ENCODE measurements around the gene ACOXL. TPM values are rescaled to one million over a fixed set of nuclear protein-coding genes. Genes with fewer than 3 reads are reported as not detected.

ACOXL gene
- total and polyA plus RNA-seq, 5 donors from 2014 or later, result 0.17 TPM; not detected in 4

DNA sequence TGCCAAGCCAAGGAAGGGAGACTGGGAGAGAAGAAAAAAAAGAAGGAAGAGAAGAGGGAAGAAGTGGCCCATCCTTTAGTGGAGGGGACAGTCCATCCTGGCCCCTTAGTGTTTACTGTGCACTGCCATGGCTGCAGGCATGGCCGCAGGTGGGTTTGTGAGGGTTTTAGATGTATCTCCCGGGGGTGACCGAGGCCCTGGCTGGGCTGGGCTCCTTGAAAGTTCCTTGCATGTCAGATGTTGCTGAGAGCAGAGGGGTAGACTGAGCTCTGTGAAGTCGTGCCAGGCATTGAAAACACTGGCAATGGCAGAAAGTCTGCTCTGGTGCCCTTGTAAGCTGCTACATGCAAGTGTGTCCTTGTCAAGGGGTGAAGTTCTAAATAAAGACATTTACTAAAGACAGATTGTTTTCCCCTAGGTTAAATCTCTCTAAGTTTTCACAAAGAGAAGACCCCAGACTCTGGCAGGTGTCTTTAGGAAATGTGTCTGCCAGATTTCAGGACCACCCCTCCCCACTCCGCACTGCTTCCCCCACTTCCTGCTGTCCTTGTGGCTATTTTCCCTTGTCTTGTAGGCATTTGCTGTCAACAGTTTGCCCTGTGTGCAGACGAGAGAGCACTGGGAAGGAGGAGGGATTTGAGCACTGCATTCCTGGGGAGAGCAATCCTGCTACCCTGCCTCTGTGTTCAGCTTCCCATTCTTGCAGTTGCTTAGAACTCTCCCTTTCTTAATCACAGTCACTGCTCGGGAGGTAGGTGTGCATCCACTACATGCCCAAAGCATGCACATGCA is 68.4 kb downstream of the ACOXL start:
- H3K4me3 ChIP-seq (ENCODE audit: low read depth, low read length), result no peak overlapping the region
- no peak for ATAC-seq (ENCODE audit: low read depth in 2 of 2)
- peaks cover 29% of the 10 kb centered on the region for H3K27me3 Mint-ChIP-seq
- H3K4me1 Mint-ChIP-seq, result peaks cover 0 to 7% (median 0%) of the 10 kb centered on the region in 4 donors
- no peak overlapping the region for H3K4me3 Mint-ChIP-seq
- peaks cover 5% of the 10 kb centered on the region for H3K4me1 ChIP-seq (ENCODE audit: control insufficient read depth, insufficient read depth, low read length, poor library complexity, severe bottlenecking)
- peaks cover 0 to 6% (median 5%) of the 10 kb centered on the region in 7 donors for H3K9me3 Mint-ChIP-seq
- no peaks in the 10 kb centered on the region for H3K27me3 ChIP-seq (ENCODE audit: control insufficient read depth, insufficient read depth, low read length)
- no peaks in the 10 kb centered on the region for H3K36me3 ChIP-seq (ENCODE audit: control insufficient read depth, insufficient read depth, low read length)
- no peaks in the 10 kb centered on the region for H3K9me3 ChIP-seq (ENCODE audit: control insufficient read depth in 2 of 2, low read length in 2 of 2)
- no peak overlapping the region for H3K27ac ChIP-seq (ENCODE audit: insufficient read depth, low read length, poor library complexity, severe bottlenecking)
- DNase-seq, result no peak
- H3K36me3 Mint-ChIP-seq, result no peaks in the 10 kb centered on the region
- no peak overlapping the region for H3K27ac Mint-ChIP-seq

DNA sequence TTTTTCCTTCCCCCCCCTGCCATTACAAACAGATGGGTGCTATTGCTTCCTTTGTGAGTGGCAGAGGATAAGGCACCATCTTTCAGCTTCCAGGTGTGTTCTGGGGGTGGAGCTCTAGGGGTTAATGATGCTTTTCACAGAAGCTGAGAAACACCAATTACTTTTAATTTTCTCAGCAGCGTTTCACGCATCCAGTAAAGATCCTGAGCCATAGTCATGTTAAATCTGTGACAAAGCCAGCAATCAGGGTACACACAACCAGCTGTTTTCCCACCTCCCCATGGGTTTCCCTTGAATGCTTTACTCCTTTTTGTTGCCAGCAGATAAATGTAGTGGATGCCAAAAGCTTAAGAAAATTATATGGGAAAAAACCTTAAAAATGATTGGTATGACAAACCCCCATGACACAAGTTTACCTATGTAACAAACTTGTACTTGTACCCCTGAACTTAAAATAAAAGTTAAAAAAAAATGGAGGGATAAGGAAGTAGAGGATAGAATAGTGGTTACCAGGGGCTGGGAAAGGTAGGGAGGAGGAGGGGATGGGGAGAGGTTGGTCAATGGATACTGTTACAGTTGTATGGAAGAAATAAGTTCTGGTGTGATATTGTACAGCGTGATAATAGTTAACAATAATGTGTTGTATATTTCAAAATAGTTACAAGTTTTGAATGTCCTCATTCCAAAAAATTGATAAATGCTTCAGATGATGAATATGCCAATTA is 70.0 kb downstream of the ACOXL start:
- Histone ChIP-seq H3K27ac (ENCODE audit: insufficient read depth, low read length, poor library complexity, severe bottlenecking) (no peak overlapping the region), H3K27me3 (ENCODE audit: control insufficient read depth, insufficient read depth, low read length) (no peaks in the 10 kb centered on the region), H3K4me3 (ENCODE audit: low read depth, low read length) (no peak overlapping the region), H3K36me3 (ENCODE audit: control insufficient read depth, insufficient read depth, low read length) (no peaks in the 10 kb centered on the region), H3K9me3 (ENCODE audit: control insufficient read depth in 2 of 2, low read length in 2 of 2) (no peaks in the 10 kb centered on the region), H3K4me1 (ENCODE audit: control insufficient read depth, insufficient read depth, low read length, poor library complexity, severe bottlenecking) (peaks cover 5% of the 10 kb centered on the region)
- H3K4me1 Mint-ChIP-seq, result peaks cover 0 to 7% (median 0%) of the 10 kb centered on the region in 4 donors
- ATAC-seq (ENCODE audit: low read depth in 2 of 2) (no peak), DNase-seq (no peak)
- no peaks in the 10 kb centered on the region for H3K36me3 Mint-ChIP-seq
- H3K9me3 Mint-ChIP-seq, result peaks cover 0 to 6% (median 5%) of the 10 kb centered on the region in 7 donors
- H3K4me3 Mint-ChIP-seq, result no peak overlapping the region
- H3K27ac Mint-ChIP-seq, result no peak overlapping the region
- H3K27me3 Mint-ChIP-seq, result peaks cover 23% of the 10 kb centered on the region

DNA sequence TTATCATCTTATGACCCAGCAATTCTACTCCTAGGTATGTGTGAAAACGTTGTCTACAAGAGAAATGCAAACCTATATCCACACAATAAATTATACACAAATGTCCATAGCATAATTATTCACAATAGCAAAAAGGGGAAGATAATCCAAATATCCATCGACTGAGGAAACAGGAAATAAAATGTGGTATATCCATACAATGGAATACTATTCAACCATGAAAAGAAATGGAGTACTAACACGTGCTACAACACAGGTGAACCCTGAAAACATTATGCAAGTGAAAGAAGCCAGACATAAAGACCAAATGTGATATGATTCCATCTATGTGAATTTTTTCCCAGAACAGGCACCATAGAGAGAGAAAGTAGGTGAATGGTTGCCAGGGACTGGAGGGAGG is 72.1 kb downstream of the ACOXL start:
- Histone ChIP-seq H3K4me3 (ENCODE audit: low read depth, low read length) (no peak overlapping the region), H3K36me3 (ENCODE audit: control insufficient read depth, insufficient read depth, low read length) (no peaks in the 10 kb centered on the region), H3K9me3 (ENCODE audit: control insufficient read depth in 2 of 2, low read length in 2 of 2) (no peaks in the 10 kb centered on the region), H3K4me1 (ENCODE audit: control insufficient read depth, insufficient read depth, low read length, poor library complexity, severe bottlenecking) (peaks cover 5% of the 10 kb centered on the region), H3K27me3 (ENCODE audit: control insufficient read depth, insufficient read depth, low read length) (no peaks in the 10 kb centered on the region), H3K27ac (ENCODE audit: insufficient read depth, low read length, poor library complexity, severe bottlenecking) (no peak overlapping the region)
- ATAC-seq (ENCODE audit: low read depth in 2 of 2) (no peak), DNase-seq (no peak)
- H3K27me3 Mint-ChIP-seq, result peaks cover 21% of the 10 kb centered on the region
- H3K36me3 Mint-ChIP-seq, result no peaks in the 10 kb centered on the region
- no peak overlapping the region for H3K4me3 Mint-ChIP-seq
- no peak overlapping the region for H3K27ac Mint-ChIP-seq
- H3K4me1 Mint-ChIP-seq, result peaks cover 0 to 7% (median 0%) of the 10 kb centered on the region in 4 donors
- H3K9me3 Mint-ChIP-seq, result peaks cover 0 to 6% (median 5%) of the 10 kb centered on the region in 7 donors

- peak; percentile 79 to 81 for ATAC-seq (ENCODE audit: low read depth in 2 of 2)
- Mint-ChIP-seq H3K27ac (peak overlapping the region in 1 of 3 donors; percentile 35), H3K27me3 (peaks cover 21% of the 10 kb centered on the region), H3K4me3 (peak overlapping the region in 1 of 4 donors; percentile 35), H3K4me1 (peaks cover 0 to 7% (median 0%) of the 10 kb centered on the region in 4 donors), H3K9me3 (peaks cover 0 to 6% (median 5%) of the 10 kb centered on the region in 7 donors), H3K36me3 (no peaks in the 10 kb centered on the region)
- H3K27ac ChIP-seq (ENCODE audit: insufficient read depth, low read length, poor library complexity, severe bottlenecking), result no peak overlapping the region
- peak in 2 of 3 donors; percentile 5 to 32 for DNase-seq
- no peaks in the 10 kb centered on the region for H3K36me3 ChIP-seq (ENCODE audit: control insufficient read depth, insufficient read depth, low read length)
- no peaks in the 10 kb centered on the region for H3K27me3 ChIP-seq (ENCODE audit: control insufficient read depth, insufficient read depth, low read length)
- H3K4me1 ChIP-seq (ENCODE audit: control insufficient read depth, insufficient read depth, low read length, poor library complexity, severe bottlenecking), result peaks cover 5% of the 10 kb centered on the region
- H3K4me3 ChIP-seq (ENCODE audit: low read depth, low read length), result no peak overlapping the region
- no peaks in the 10 kb centered on the region for H3K9me3 ChIP-seq (ENCODE audit: control insufficient read depth in 2 of 2, low read length in 2 of 2)
Observed at GRCh38 chr2:110804915-110805314, 72.5 kb downstream of the ACOXL start.

- H3K27me3 ChIP-seq (ENCODE audit: control insufficient read depth, insufficient read depth, low read length), result no peaks in the 10 kb centered on the region
- no peak overlapping the region for H3K27ac ChIP-seq (ENCODE audit: insufficient read depth, low read length, poor library complexity, severe bottlenecking)
- peaks cover 14% of the 10 kb centered on the region for H3K27me3 Mint-ChIP-seq
- H3K36me3 Mint-ChIP-seq, result no peaks in the 10 kb centered on the region
- DNase-seq, result no peak
- no peak overlapping the region for H3K4me3 ChIP-seq (ENCODE audit: low read depth, low read length)
- no peaks in the 10 kb centered on the region for H3K36me3 ChIP-seq (ENCODE audit: control insufficient read depth, insufficient read depth, low read length)
- H3K27ac Mint-ChIP-seq, result peak overlapping the region in 1 of 3 donors; percentile 17
- H3K4me3 Mint-ChIP-seq, result peak overlapping the region in 1 of 4 donors; percentile 28
- H3K9me3 Mint-ChIP-seq, result peaks cover 0 to 6% (median 5%) of the 10 kb centered on the region in 7 donors
- peaks cover 5% of the 10 kb centered on the region for H3K4me1 ChIP-seq (ENCODE audit: control insufficient read depth, insufficient read depth, low read length, poor library complexity, severe bottlenecking)
- peaks cover 0 to 7% (median 0%) of the 10 kb centered on the region in 4 donors for H3K4me1 Mint-ChIP-seq
- no peaks in the 10 kb centered on the region for H3K9me3 ChIP-seq (ENCODE audit: control insufficient read depth in 2 of 2, low read length in 2 of 2)
- no peak for ATAC-seq (ENCODE audit: low read depth in 2 of 2)
Observed at GRCh38 chr2:110805894-110806452, 73.6 kb downstream of the ACOXL start.

DNA sequence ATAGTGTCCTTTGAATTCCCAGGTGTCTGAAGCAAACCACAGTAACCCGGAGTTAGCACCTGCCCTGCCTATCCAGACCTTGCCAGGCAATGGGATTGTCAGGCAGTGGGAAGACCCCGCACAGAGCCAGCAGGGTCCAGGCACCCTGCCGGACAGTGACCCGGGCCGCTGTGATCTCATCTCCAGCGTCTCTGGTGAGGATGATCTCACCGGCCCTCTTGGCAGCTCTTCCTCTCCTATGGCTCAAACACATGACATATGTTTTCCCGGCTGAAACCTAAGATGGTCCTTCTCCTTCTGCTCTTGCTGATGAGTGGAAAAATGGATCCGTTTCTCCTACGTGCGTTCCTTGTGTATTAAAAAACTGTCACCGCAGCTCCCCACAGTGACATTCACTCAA is 75.1 kb downstream of the ACOXL start:
- Mint-ChIP-seq H3K4me1 (peaks cover 2 to 15% (median 8%) of the 10 kb centered on the region in 4 donors), H3K27me3 (peaks cover 9% of the 10 kb centered on the region), H3K9me3 (peaks cover 0 to 6% (median 4%) of the 10 kb centered on the region in 7 donors), H3K36me3 (no peaks in the 10 kb centered on the region), H3K27ac (no peak overlapping the region), H3K4me3 (no peak overlapping the region)
- Histone ChIP-seq H3K36me3 (ENCODE audit: control insufficient read depth, insufficient read depth, low read length) (no peaks in the 10 kb centered on the region), H3K27ac (ENCODE audit: insufficient read depth, low read length, poor library complexity, severe bottlenecking) (no peak overlapping the region), H3K4me3 (ENCODE audit: low read depth, low read length) (no peak overlapping the region), H3K4me1 (ENCODE audit: control insufficient read depth, insufficient read depth, low read length, poor library complexity, severe bottlenecking) (peaks cover 10% of the 10 kb centered on the region), H3K9me3 (ENCODE audit: control insufficient read depth in 2 of 2, low read length in 2 of 2) (no peaks in the 10 kb centered on the region), H3K27me3 (ENCODE audit: control insufficient read depth, insufficient read depth, low read length) (no peaks in the 10 kb centered on the region)
- ATAC-seq (ENCODE audit: low read depth in 2 of 2), result no peak
- DNase-seq, result no peak

DNA sequence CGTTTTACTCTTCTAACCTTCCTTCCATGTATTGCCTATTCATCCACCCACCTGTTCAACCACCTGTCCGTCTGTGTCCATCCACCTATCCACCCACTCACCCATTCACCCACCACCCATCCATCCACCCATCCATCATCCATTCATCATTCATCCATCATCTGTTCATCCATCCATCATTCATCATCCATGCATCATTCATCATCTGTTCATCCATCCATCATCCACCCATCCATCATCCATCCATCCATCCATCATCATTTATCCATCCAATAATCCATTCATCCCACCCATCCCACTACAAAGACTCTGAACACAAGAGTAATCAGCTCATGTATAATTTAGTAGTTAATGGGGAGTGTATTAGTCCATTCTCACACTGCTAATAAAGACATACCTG is 78.0 kb downstream of the ACOXL start:
- H3K36me3 Mint-ChIP-seq, result no peaks in the 10 kb centered on the region
- Histone ChIP-seq H3K27ac (ENCODE audit: insufficient read depth, low read length, poor library complexity, severe bottlenecking) (no peak overlapping the region), H3K36me3 (ENCODE audit: control insufficient read depth, insufficient read depth, low read length) (no peaks in the 10 kb centered on the region), H3K27me3 (ENCODE audit: control insufficient read depth, insufficient read depth, low read length) (peaks cover under 1% of the 10 kb centered on the region), H3K4me3 (ENCODE audit: low read depth, low read length) (no peak overlapping the region), H3K9me3 (ENCODE audit: control insufficient read depth in 2 of 2, low read length in 2 of 2) (no peaks in the 10 kb centered on the region), H3K4me1 (ENCODE audit: control insufficient read depth, insufficient read depth, low read length, poor library complexity, severe bottlenecking) (peaks cover 5% of the 10 kb centered on the region)
- peaks cover 2 to 10% (median 7%) of the 10 kb centered on the region in 4 donors for H3K4me1 Mint-ChIP-seq
- H3K27ac Mint-ChIP-seq, result peak overlapping the region in 1 of 3 donors; percentile 57
- ATAC-seq (ENCODE audit: low read depth in 2 of 2) (no peak), DNase-seq (no peak)
- peaks cover 4% of the 10 kb centered on the region for H3K27me3 Mint-ChIP-seq
- H3K4me3 Mint-ChIP-seq, result no peak overlapping the region
- no peaks in the 10 kb centered on the region for H3K9me3 Mint-ChIP-seq
